ENCODE data around the gene STAB2. TPM values are rescaled to one million over a fixed set of nuclear protein-coding genes. Genes with fewer than 3 reads are reported as not detected.

STAB2 gene
- total and polyA plus RNA-seq, 9 donors = 0.05 to 9.3 (median 0.86) TPM

DNA sequence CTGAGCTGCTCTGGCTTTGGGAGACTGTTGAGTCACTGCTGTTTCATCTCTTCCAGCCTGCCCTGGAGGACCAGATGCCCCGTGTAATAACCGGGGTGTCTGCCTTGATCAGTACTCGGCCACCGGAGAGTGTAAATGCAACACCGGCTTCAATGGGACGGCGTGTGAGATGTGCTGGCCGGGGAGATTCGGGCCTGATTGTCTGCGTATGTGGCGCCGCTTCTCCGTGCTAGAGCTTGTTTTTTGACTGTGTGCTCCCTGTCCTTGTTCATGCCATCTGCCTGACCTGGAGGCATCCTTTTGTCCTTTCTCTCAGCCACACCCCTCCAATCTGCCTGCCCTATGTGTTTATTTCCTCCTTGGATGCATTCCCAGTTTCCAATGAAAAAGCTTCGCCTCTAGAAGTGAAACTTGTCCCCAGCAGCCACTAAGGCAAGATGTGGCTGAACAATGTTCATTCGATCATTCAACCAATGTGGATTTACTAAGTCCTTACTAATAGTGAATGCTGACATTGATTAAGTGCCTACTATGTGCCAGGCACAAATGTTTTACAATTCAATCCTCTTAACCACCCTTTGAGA is 155.4 kb downstream of the STAB2 start:
- Histone ChIP-seq H3K27ac (no peak overlapping the region), H3K4me3 (no peak overlapping the region), H3K9me3 (no peaks in the 10 kb centered on the region), H3K4me1 (ENCODE audit: insufficient read depth) (no peaks in the 10 kb centered on the region), H3K36me3 (no peaks in the 10 kb centered on the region), H3K27me3 (no peaks in the 10 kb centered on the region)
- TF ChIP-seq EP300 (IDR thresholded peaks at IDR 0.05) = no peak
- TF ChIP-seq, protein P1, sequence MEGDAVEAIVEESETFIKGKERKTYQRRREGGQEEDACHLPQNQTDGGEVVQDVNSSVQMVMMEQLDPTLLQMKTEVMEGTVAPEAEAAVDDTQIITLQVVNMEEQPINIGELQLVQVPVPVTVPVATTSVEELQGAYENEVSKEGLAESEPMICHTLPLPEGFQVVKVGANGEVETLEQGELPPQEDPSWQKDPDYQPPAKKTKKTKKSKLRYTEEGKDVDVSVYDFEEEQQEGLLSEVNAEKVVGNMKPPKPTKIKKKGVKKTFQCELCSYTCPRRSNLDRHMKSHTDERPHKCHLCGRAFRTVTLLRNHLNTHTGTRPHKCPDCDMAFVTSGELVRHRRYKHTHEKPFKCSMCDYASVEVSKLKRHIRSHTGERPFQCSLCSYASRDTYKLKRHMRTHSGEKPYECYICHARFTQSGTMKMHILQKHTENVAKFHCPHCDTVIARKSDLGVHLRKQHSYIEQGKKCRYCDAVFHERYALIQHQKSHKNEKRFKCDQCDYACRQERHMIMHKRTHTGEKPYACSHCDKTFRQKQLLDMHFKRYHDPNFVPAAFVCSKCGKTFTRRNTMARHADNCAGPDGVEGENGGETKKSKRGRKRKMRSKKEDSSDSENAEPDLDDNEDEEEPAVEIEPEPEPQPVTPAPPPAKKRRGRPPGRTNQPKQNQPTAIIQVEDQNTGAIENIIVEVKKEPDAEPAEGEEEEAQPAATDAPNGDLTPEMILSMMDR (IDR thresholded peaks at IDR 0.05) = no peak
- TF ChIP-seq POLR2A (IDR thresholded peaks at IDR 0.05) = no peak
- 65 to 77% (median 69%) methylated on average over 15 of the region's 15 CpGs for WGBS, 3 donors
- no peak for DNase-seq
- intact Hi-C loops (cut with DNase I) = no loop called here

DNA sequence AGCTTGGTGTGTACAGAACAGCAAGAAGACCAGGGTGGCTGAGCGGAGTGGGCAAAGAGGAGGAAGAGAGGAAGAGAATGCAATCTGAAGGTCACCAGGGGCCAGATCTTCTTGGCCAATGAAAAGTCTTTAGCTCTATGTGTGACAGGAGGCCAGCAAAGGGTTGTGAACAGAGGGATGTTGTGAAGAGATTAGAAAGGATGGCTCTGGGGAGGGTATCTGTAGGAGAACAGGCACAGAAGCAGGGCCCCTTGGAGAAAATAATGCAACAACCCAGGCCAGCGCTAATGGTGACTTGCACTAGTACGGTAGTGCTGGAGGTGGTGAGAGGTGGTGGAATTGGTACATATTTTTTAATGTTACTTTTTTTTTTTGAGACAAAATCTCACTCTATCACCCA is 156.7 kb downstream of the STAB2 start:
- Histone ChIP-seq H3K27ac (no peak overlapping the region), H3K4me3 (no peak overlapping the region), H3K4me1 (ENCODE audit: insufficient read depth) (no peaks in the 10 kb centered on the region), H3K27me3 (no peaks in the 10 kb centered on the region), H3K9me3 (no peaks in the 10 kb centered on the region), H3K36me3 (no peaks in the 10 kb centered on the region)
- 95 to 98% (median 96%) methylated on average over 3 of the region's 3 CpGs for WGBS, 3 donors
- TF ChIP-seq EP300 (IDR thresholded peaks at IDR 0.05) (no peak), POLR2A (IDR thresholded peaks at IDR 0.05) (no peak)
- TF ChIP-seq, protein P1 (IDR thresholded peaks at IDR 0.05) = no peak
- intact Hi-C loops (cut with DNase I) = no loop called here
- no peak for DNase-seq

DNA sequence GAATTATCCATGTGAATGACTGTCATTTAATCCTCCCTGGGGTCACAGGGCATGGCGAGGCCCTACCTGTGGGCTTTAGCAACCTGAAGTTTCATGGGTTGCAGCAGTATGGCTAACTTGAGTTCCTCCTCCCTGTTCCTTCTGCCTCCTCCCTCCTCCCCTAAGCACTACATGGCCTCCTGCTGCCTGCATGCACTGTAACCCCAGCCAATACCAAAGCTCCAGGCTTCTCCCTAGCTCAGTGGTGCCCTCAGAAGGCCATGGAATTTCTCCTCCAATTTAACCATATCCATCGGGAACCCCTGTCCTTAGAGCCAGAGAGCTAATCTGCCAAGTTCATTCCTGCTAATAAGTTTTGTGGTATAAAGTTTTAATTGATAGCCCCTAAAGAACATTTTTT is 158.9 kb downstream of the STAB2 start:
- Histone ChIP-seq H3K27me3 (no peaks in the 10 kb centered on the region), H3K4me1 (ENCODE audit: insufficient read depth) (no peaks in the 10 kb centered on the region), H3K4me3 (no peak overlapping the region), H3K9me3 (no peaks in the 10 kb centered on the region), H3K27ac (no peak overlapping the region), H3K36me3 (no peaks in the 10 kb centered on the region)
- TF ChIP-seq EP300 (IDR thresholded peaks at IDR 0.05) (no peak), POLR2A (IDR thresholded peaks at IDR 0.05) (no peak)
- TF ChIP-seq, protein P1 (IDR thresholded peaks at IDR 0.05) = no peak
- intact Hi-C loops (cut with DNase I) = no loop called here
- DNase-seq = no peak
- 67 to 75% (median 73%) methylated on average over 2 of the region's 2 CpGs for WGBS, 3 donors

DNA sequence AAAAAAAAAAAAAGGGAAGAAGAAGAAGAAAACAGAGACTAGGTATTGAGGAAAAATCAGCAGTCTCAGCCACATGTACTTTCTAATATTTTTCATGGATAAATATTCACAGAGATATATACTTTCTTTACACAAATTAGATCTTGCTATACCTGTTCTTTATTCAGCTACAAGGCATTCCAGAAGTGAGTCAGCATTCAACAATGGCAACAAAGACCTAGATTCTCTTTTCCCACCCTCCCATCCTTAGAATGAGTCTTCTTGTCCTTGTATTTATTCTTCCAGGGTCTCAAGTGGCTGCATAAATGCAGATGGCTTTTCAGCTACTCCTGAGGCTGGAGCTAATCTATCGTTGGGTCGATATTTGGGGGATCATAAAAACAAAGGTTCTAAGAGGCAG is 160.9 kb downstream of the STAB2 start:
- H3K9me3 ChIP-seq = no peaks in the 10 kb centered on the region
- no peak overlapping the region for H3K4me3 ChIP-seq
- DNase-seq = no peak
- H3K4me1 ChIP-seq (ENCODE audit: insufficient read depth) = no peaks in the 10 kb centered on the region
- no peaks in the 10 kb centered on the region for H3K27me3 ChIP-seq
- intact Hi-C loops (cut with DNase I) = no loop called here
- WGBS, 3 donors = 86 to 95% (median 89%) methylated on average over 2 of the region's 2 CpGs
- no peak overlapping the region for H3K27ac ChIP-seq
- H3K36me3 ChIP-seq = no peaks in the 10 kb centered on the region
- TF ChIP-seq POLR2A (IDR thresholded peaks at IDR 0.05) (no peak), EP300 (IDR thresholded peaks at IDR 0.05) (no peak)
- TF ChIP-seq, protein P1 (IDR thresholded peaks at IDR 0.05) = no peak

Data from ovary (tissue), 9 donors.